GM06990 (cell line): Measurements from ENCODE around the gene C16orf92.

ENCODE experiments used
- DNase-seq: peaks from one replicate; pipeline ENCODE4 v3.0.0-alpha.2; 2011; ENCODE audit not compliant: insufficient read length; ENCODE audit errors: extremely low read depth
- H3K27me3 ChIP-seq: replicated peaks from 2 replicates; pipeline ENCODE4 v1.6.0; 2011; ENCODE audit warnings: low read length; ENCODE audit not compliant: control insufficient read depth, insufficient read depth
- H3K36me3 ChIP-seq: 2 replicates; pipeline ENCODE4 v1.5.1; 2011; ENCODE audit warnings: low read length; ENCODE audit not compliant: control insufficient read depth, insufficient read depth
- H3K4me3 ChIP-seq: replicated peaks from 2 replicates; pipeline ENCODE4 v1.5.1; 2011; ENCODE audit warnings: low read depth, mild to moderate bottlenecking, control low read depth, low read length
- TF ChIP-seq, protein P1 (sequence below): IDR thresholded peaks from 2 replicates; pipeline ENCODE4 v1.5.1; 2011; ENCODE audit warnings: low read length, control low read depth, mild to moderate bottlenecking, inconsistent platforms; ENCODE audit not compliant: insufficient read depth, poor library complexity, severe bottlenecking

Gene C16orf92

DNA sequence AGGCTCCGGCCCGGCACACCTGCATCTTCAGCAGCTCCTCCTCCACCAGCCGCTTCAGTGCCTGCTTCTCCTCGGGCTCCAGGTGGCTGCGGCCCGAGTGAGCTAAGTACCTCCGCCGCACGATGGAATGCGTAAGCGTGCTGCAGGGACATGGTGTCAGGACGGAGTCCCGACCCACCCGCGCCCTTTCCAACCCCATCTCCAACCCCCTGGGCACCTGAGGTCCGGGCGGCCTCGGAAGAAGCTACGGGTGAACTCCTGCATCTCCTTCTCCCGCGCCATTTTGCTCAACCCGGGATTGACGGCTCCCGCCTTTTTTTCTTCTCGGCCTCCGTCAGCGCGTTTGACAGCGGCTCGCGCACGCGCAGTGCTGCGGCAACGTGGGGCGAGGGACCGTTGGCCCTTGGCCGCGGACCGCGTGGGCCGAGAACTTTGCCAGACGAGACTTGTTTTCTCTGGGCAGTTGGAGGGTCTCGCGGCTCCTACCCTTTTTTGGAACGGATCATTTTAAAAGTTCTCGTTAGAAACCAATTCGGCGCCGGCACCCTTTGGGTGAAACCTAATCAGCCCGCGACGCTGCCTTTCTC lies 27.6 kb upstream of the C16orf92 start, which contains the start of gene HIRIP3:
TSS of gene HIRIP3 (minus strand) at position 294 of the 587 bp plus-strand sequence. CDS start at position 282, 12 bp downstream.
- no peaks in the 10 kb centered on the region for H3K27me3 ChIP-seq
- peak; percentile 92 for DNase-seq
- peak within 1 kb of the TSS; percentile 78 for H3K4me3 ChIP-seq
- TF ChIP-seq, protein P1, sequence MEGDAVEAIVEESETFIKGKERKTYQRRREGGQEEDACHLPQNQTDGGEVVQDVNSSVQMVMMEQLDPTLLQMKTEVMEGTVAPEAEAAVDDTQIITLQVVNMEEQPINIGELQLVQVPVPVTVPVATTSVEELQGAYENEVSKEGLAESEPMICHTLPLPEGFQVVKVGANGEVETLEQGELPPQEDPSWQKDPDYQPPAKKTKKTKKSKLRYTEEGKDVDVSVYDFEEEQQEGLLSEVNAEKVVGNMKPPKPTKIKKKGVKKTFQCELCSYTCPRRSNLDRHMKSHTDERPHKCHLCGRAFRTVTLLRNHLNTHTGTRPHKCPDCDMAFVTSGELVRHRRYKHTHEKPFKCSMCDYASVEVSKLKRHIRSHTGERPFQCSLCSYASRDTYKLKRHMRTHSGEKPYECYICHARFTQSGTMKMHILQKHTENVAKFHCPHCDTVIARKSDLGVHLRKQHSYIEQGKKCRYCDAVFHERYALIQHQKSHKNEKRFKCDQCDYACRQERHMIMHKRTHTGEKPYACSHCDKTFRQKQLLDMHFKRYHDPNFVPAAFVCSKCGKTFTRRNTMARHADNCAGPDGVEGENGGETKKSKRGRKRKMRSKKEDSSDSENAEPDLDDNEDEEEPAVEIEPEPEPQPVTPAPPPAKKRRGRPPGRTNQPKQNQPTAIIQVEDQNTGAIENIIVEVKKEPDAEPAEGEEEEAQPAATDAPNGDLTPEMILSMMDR: no peak
- H3K36me3 ChIP-seq: peaks cover 18% of the 10 kb centered on the region

DNA sequence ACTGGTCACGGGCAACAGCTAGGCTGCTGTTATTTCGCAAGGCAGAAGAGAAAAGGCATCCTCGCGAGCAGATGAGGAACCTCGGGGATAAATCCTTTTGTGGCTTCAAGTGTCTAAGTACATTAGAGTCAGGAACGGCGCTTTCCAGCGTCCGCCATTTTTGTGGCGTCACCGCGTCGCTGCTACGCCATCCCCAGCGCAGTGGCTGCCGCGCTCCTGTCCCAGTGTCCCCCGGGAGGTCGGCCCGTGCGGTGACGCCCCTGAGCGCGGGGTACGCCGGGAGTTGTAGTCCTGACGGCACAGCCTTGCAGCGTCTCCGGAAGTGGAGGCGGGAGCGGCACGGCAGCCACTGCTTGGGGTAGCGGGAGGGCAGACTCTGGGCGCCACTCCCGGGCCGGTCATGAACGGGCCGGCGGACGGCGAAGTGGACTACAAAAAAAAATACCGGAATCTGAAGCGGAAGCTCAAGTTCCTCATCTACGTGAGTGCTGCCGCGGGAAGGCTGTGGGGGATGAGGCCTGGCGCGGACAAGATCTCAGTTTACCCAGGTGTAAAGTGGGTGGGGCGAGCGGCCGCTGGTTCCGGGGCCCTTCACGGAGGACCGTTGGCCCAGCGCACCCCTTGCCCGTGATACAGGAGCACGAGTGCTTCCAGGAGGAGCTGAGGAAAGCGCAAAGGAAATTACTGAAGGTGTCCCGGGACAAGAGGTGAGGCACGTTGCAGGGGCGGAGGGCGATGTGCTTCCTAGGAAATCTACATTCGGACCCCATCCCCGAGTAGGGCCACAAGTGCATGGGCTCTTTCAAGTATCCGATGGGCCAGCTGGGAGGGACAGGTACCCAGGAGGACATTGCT lies 26.9 kb upstream of the C16orf92 start, which contains the start of gene INO80E:
TSS of gene INO80E (plus strand) at position 331 of the 855 bp plus-strand sequence. CDS start at position 401, 70 bp downstream.
- DNase-seq: peak; percentile 98
- Histone ChIP-seq H3K36me3 (peaks cover 18% of the 10 kb centered on the region), H3K27me3 (no peaks in the 10 kb centered on the region), H3K4me3 (peak within 1 kb of the TSS; percentile 78)
- TF ChIP-seq, protein P1: no peak

DNA sequence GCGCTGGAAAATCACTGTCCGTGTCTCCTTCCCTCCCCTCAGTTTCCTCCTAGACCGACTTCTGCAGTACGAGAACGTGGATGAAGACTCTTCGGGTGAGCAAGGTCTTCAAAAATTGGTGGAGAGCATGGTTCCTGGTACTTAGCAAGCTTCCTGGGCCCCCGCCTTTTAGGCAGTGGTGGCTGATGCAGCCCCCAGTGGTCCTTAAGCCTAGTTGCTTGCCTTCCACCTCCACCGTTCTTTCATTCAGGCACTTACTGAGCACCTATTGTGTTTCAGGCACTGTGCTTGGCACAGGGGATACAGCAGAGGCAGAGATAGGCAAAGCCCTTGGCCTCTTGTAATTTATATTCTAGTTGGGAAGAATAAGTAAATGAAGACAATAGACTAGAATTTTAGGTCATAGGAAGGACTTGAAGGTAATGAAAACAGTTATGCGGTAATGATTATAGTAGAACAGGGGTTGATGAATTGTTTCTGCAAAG lies 26.2 kb upstream of the C16orf92 start:
- peak overlapping the region; percentile 78 for H3K4me3 ChIP-seq
- H3K27me3 ChIP-seq: no peaks in the 10 kb centered on the region
- H3K36me3 ChIP-seq: peaks cover 20% of the 10 kb centered on the region
- TF ChIP-seq, protein P1: no peak
- no peak for DNase-seq

DNA sequence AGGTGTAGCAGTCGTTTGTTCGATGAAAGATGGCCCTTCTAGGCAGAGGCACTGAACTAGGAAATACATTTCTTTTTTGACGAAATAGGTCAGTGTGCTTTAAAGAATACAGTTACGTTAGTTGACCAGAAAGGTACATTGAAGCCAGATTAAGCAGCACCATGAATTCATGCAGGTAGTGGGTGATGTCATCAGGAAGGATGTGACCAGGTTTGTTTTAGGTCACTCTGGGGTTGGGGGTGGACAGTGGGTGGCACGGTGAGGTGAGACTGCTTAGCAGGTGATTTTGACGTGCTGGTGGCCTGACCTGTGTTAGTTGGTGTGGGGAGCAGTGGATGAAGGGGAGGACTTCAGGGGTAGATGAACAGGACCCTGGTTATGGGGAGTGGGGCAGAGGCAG lies 23.4 kb upstream of the C16orf92 start:
- TF ChIP-seq, protein P1: no peak
- H3K4me3 ChIP-seq: no peak overlapping the region
- no peaks in the 10 kb centered on the region for H3K27me3 ChIP-seq
- peaks cover 14% of the 10 kb centered on the region for H3K36me3 ChIP-seq
- no peak for DNase-seq

DNA sequence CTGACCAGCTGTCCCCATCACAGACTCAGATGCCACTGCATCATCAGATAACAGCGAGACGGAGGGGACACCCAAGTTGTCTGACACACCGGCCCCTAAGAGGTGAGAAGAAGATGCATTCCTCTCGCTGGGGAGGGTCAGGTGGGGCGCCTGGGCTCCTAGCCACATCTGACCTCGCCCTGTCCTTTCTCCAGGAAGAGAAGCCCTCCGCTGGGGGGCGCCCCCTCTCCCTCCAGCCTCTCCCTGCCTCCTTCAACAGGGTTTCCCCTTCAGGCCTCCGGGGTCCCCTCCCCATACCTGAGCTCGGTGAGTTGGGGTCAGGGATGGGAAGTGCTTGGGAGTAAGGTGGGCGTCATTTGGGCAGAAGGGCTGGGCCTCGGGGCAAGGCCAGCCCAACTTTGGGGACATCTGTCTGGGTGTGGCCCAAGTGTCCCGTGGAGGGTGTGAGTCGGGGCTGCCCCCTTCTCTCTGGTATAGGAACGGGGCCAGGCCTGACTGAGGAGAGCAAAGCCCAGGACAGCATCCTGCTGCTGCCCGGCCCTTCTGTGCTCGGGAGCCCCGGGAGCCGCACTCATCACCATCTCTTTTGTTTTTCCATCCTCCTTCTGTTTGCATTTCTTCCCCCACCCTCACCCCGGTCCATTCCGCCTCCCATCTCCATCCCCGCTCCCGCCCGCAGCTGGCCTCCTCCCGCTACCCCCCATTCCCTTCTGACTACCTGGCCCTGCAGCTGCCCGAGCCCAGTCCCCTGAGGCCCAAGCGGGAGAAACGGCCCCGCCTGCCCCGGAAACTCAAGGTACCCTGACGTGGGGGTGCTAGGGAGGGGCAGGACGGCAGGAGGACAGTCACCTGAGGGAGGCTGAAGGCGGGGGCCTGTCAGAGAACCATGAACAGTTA lies 22.0 kb upstream of the C16orf92 start:
- H3K36me3 ChIP-seq: peaks cover 14% of the 10 kb centered on the region
- TF ChIP-seq, protein P1: no peak
- H3K27me3 ChIP-seq: no peaks in the 10 kb centered on the region
- H3K4me3 ChIP-seq: no peak overlapping the region
- DNase-seq: no peak
